A204.1 (cell line): ENCODE results near the gene KRT80.

Source experiments
- FAIRE-seq: peaks from 2 replicates; lab custom pipeline; 2012; peaks lifted over from hg19 to GRCh38; lab: Jason Lieb, UNC

The KRT80 gene

DNA sequence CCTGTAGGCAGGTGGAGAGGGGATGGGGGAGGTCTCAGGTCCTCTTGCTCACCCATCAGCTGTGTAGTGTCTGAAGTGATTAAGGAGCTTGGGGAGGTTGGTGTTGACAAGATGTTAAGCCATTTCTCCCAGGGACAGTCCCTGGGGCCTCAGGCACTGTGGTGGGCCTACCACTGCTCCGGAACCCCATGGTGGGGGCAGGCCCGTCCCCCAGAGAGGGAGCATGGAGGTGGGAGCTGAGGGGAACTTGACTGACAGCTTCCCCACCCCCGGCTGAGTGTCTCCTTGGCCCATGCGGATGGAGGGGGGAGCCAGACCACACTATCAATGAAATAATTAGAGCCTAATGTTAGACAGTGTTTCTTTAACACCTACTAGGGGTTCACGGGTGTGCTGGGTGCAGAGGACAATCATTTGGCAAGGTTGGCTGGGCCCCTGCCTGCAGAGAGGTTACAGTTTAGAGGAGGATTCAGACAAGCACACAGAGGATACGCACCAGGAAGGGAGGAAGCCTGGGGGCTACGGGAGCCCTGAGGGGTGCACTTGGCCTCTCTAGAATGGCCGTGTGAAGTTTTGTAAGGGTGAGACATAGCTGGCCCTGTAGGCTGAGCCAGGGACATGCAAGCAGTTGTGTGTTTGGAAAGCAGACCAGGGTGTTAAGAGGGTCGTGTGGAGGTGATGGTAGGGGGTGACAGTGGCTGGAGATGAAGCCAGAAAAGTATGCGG, 19.3 kb upstream of the KRT80 start:
- FAIRE-seq: no peak

DNA sequence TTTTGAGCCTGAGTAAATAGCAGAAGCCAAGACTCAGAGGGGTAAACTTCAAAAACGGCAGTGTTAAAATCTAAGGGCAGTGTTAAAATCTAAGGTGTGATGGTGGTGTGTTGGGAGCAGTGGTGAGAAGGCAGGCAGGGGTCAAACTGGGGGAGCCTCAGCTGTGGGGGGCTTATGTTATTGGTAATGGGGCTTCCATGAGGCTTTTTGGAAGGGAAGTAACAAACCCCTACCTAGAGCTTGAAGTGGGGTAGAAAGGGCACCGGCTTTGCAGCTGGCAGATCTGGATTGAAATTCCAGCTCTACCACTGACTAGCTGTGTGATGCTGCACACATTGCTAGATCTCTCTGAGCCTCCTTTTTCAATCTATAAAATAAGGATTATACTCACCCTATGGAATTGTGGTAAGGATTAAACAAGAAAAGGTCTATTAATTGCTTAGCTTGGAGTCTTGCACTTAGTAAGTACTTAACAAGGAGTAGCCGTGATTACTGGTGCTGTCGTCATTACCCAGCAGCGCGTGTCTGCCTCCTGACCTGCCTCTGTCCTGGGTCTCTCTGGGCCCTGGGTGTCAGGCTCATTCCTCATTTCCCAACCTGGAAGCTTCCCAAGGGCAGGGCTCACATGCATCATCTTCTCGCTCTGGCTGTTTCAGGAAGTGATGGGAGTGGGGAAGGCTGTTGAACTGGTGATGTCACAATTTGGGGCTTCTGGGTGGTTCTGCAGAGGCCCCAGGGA, 18.5 kb upstream of the KRT80 start:
- no peak for FAIRE-seq

DNA sequence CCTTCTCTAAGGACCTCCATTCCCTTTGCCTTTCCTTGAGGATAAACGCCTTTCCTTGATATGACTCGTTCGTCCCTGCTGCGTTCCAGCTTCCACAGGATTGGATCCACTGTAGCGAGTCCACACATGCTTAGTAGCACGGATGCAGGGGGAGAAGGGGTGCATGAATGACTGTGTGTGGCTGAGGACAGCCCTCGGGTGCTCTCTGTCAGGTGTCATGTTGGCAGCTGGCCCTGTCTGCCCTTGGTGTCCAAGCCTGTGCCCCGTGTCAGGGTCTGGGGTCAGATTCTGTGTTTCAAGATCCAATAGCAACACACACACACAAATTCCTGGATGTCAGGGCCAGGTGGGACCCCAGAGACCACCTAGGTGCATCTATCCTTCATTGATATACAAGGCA, 17.5 kb upstream of the KRT80 start:
- no peak for FAIRE-seq

DNA sequence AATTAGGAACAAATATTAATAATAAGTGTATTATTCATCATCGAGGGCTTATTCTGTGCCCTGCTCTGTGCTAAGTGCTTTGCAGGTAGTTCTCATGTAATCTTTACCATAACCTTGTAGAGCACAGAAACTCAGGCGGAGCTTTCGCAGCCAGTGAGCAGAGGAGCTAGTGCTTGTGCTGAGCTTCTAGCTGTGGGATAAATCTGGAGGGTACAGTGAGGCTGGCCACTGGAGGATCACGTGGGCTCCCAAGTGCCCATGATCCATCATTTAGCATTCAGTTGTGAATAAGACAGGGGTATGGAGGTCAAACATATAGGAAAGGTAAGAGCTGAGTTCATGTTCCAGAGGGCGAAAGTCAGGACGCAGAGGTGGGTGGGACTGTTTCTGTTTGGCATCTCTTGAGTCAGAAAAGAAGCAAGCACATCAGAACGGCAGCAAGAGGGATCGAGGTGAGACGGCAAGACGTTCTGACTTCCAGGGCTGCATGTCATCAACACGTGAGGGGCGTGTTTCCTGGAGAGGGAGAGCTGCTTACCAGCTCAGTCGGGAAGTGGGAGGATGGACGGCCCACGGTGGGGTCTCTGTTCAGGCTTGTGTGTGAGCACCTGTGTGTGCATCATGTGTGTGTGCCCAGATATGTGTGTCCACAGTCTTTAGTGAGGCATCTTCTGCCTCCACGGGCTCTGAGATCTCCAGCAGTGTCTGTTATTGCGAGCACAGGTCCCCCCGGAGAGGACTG, 16.8 kb upstream of the KRT80 start:
- no peak for FAIRE-seq

DNA sequence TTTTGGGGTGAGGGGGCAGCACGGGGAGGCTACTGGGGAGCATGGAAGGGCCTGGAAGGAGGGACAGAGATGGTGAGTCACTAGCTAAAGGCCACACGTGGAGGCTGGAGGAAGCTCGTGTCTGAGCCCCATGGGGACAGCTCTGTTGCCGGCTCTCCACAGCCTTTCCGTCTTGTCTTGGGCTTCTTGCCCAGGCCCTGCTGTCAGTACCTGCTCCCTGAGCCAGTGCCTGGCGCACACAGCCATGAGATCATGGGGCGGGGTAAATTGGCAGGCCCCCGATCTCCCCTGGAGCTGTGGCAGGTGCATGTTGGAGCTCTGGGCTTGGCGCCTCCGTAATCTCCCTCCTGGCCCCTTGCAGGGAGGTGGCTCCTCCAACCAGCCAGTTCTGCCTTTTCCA, 16.1 kb upstream of the KRT80 start:
- no peak for FAIRE-seq

DNA sequence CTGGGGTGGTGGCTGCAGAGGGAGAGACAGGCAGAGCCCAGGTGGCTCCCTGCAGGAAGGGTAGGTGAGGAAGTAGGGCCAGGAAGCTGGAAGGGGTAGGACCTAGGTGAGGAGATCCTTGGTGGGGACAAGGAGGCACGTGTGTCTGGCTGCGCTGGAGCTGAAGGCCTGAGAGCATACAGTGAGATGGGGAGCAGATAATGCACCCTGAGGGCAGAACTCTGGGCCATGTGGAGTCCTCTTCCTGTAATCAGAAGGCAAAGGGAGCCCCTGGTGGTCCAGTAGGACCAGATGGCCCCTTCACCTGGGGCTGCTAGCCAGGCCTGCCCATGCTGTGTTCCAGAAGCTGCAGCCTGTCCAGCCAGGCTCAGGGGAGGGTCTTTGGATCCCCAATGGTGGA, 15.3 kb upstream of the KRT80 start:
- no peak for FAIRE-seq

DNA sequence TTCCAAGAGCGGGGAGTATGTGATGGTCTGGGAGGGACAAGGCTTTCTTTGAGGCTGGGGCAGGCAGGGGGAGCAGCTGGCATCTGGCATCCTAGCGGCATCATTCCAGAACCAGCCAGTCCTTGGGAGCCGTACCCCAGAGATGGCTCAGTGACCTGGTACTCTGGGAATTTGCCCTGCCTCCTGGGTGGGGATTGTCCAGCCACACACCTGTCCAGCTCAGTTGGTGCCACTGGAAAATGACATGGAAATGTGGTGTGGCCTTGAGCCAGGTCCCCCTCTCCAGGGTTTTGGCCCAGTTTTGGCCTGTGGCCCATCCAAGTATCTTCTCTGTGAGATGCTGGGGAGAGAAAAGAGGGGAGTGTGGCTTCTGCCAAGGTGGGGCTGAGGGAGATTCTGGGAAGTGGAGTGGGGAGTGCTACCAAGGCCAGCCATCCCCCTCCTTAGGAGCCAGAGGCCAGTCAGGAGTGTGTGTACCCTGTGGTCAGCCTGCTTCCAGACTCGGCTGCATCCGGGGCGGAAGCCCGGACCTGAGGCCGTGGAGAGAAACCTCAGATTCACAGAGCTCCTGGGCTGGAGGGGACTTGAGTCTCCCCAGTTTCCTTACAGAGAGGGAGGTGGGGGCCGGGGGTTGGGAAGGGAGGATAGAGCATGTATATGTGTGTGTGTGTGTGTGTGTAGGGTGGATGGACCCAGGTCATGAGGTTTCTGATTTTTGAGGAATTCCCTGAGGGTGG, 14.7 kb upstream of the KRT80 start:
- no peak for FAIRE-seq

DNA sequence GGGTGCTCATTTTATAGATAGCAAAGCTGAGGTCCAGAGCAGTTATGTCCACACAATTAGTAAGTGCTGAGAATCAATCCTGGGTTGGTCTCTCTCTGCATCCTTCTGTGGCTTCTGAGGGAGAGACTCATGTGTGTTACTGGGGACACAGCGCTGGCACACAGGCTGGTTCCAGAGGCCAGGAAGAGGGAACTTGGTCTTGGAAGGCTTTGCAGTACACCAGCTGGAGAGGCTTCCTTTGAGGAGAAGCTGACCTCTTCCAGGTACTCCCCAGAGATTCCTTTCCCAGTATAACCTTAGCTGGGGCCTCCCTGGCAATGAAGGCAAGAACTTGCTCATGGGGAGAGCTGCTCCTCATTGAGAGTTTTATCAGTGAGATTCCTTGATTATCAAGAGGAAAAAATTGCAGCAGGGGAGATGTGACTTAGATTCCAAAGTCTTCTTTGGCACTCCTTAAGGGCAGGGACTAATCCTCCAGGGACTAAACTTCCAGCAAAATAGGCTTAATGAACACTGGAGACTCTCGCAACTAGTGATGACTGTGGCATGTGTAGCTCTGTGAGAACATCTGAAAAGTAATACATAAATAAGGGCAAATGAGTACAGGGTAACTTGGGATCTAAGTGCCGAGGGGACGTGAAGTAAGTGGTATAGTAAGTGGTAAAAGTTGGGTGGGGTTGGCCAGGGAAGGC, 13.9 kb upstream of the KRT80 start:
- FAIRE-seq: no peak

DNA sequence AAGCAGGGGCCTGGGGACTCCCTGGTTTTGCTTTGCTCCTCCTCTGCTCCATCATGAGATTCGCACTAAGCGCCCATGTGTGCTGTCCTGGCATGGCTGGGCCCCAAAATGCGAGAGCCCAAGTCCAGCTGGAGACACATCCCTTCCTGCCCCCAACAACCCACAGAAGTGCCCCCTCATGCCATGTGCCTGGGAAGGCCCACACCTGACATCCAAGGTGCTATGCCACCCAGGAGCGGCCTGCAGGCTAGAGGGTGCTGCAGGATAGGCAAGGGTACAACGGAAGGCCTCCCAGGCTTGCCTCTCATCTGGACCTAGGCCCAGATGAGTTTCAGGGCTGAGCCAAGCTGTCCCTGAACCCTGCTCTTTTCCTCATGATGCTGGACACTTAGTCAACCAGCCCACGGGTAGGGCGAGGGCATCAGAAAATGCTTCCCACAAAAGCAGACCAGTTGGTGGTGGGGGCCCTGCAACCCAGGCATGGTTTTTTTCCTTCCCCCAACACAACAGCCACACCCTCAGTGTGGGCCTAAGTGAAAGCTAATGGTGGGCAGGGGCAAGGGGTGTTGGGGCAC, 13.2 kb upstream of the KRT80 start:
- no peak for FAIRE-seq

DNA sequence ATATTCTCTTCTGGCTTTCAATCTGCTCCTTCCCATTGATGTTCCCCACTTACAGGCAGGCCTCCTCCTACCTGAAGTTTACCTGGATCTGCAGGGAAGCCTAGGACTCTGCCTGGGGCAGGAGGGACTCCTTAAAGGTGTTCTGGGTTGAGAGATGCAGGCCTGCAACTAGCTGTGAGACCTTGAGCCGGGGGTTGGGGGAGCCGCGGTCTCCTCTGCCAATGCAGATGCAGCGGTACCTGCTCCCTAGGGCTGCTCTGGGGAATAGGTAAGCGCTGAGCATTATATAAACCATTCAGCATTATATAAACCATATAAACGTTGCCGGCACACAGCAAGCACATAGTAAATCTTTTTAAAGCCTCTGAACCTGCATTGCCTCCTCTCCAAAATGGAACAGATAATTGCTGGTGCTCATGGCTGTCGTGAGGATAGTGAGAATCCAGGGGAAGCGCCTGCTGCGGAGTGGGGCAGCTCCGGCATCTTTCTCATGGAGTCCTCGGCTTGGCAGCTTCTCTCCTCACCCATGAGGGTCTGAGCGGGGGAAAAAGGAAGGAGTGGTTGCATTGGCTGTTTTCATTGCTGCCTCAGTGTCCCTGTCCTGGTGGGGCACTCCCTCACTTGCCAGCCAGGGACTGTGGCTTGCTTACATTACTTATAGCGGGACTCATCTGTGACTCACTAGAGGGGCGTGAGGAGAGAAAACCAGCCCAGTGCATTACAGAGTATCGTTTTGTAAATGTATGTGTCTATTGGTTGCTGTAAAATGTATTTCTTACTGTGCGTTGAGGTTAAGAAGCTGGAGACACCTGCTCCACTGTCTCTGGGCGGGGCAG, 12.5 kb upstream of the KRT80 start:
- FAIRE-seq: no peak

DNA sequence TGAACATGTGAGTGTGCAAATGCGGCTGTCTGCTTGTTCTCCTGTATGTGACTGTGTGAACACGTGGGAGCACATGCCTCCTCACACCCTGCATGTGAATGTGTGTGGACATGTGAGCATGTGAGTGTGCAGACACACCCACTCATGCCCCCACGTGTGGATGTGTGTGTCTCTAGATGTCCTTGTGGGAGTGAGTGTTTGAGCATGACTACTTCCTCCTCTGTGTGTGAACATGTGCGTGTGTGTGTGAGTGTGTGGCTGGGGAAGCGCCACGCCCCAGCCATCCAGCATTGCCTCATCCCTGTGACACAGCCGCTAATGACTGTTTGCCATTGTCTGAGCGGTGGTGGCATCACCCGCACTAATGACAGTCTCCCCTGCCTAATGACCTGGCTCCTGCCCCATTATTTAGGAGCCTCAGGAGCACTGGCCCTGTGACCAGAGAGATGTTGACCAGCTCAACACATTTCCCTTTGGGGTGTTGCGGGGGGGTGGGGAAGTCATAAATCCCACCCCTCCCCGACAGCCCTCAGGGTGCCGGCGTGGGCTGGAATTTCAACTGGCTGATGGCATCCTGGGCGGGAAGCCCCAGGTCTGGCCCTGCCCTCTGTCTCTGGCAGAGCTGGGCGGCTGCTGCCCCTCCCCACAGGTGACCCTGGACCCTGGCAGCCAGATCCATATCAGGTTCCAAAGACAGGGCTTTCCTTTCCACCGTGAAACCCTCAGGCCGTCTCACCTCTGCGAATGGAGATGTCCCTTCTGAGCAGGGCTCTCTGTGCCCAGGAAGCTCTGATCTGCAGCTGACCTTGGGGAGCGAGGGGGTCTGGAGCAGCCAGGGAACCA, 11.5 kb upstream of the KRT80 start:
- no peak for FAIRE-seq

DNA sequence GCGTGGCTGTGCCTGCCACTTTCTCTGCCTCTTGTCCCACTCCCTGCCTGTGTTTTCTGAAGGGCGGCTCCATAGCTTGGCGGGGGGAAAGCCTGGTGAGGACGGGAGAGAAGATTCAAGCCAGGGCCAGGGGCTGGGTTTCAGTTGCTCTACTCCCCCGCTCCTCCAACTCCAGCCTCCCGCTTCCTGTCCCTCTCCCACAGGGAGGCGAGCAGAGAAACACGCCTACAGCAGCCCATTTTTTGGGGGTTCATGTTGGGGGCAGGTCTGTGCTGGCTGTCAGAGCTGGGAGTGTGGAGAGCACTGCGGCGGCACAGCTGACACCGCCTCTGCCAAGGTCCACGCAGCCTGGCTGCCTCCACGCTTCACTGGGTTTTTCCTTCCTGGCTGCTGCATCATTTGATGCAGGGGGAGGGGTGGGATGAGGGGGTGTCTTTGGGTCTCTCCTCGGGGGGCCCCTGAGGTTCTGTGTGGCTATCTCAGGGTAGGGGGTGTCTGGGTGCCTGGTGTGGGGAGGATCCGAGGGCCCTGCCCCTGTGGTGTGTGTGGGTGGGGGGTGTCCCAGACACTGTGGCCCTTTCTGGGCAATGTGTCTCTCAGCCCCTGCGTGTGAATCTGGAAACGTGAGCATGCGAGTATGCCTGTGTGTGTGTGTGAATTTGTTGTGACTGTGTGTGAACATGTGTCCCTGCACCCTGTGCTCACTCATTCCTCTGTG, 10.7 kb upstream of the KRT80 start:
- FAIRE-seq: no peak

DNA sequence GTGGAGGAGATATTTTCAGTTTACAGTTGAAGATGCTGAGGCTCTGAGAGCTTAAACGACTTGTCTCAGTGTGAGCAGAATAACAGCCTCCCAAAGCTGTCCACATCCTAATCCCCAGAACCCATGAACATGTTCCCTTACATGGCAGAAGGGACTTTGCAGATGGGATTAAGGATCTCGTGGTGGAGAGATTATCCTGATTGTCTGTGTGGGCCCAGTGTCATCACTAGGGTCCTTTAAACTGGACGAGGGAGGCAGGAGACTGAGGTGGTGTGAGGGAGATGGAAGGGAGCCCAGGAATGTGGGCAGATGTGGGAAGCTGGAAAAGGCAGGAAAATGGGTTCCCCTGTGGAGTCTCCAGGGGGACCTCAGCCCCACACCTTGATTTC, 9.6 kb upstream of the KRT80 start:
- no peak for FAIRE-seq

DNA sequence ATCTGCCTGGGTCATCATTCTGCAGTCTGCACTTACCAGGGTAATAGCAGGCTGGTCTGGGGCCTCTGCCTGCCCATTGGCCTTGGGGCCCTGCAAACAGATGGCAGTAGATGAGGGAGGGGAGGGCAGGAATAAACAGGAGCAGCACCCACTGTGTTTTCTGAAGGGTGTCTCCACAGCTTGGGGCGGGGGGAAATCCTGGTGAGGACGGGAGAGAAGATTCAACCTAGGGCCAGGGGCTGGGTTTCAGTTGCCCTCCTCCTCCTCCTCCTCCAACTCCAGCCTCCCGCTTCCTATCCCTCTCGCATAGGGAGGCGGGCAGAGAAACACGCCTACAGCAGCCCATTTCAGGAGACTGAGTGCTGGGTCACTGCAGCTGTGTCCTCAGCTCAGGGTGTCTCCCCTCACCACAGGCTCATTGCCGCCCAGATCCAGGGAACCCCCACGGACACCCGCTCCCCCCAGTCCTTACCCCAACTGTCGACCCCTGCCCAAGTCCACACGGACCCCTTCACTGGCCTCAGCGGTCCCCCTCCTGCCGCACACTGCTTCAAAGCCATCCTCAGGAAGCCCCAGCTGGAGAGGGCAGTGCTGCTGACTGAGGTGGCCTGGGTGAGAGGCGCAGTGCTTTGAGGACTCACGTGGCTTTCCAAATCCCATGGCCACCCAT, 9.1 kb upstream of the KRT80 start:
- no peak for FAIRE-seq

DNA sequence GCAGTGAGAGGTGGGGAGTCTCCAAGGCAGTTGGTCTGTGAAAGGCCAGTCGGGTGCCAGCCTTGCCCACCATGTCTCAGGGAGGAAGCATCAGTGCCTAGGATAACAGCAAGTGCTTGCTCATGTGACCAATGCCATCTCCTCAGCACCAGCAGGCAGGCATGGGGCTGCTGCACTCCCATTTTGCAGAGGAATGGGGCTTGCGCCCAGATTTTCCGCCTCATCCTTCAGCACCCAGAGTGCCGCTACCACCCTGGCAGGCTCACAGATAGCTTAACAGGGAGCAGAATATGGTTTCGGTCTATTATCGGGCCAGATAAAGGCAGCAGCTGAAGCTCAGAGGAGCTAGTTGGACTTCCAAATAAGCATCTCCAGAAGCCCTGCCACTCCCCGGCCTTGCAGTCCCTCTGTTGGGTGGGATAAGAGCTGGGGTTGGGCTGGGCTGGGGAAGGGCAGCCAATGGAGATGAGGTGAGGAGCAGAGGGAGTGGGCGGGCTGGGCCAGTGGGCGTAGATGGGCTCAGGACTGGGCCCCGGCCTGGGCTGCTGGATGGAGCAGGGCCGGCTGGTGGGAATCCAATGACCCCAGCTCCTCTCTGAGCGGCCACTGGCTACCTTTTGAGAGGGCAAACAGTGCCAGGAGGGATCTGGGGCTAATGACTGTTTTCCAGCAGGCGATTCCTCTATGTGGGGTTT, 8.4 kb upstream of the KRT80 start:
- no peak for FAIRE-seq

DNA sequence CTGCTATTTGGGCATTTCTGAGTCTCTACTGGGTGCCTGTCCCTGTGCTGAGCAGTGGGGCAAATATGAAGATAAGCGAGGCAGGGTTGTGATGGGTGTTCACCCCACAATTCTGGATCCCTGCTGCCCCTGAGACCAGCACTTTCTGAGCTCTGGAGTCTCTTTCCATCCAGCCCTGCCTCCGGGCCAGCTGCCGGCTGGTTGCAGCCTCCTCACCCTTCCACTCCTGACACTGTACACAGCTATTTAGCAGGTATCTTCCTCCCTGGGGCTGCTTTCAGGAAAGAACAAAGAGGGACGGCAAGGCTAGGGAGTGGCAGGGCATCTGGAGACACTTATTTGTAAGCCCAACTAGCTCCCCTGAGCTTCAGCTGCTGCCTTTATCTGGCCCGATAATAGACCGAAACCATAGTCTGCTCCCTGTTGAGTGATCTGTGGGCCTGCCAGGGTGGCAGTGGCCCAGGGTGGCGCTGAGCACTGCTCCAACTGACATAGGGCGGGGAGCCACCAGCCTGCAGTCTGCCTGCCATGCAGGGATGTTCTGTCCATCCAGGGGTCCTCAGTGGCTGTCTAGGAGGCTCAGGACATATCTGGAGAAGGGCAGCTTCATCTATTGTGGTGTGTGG, 7.6 kb upstream of the KRT80 start:
- no peak for FAIRE-seq

DNA sequence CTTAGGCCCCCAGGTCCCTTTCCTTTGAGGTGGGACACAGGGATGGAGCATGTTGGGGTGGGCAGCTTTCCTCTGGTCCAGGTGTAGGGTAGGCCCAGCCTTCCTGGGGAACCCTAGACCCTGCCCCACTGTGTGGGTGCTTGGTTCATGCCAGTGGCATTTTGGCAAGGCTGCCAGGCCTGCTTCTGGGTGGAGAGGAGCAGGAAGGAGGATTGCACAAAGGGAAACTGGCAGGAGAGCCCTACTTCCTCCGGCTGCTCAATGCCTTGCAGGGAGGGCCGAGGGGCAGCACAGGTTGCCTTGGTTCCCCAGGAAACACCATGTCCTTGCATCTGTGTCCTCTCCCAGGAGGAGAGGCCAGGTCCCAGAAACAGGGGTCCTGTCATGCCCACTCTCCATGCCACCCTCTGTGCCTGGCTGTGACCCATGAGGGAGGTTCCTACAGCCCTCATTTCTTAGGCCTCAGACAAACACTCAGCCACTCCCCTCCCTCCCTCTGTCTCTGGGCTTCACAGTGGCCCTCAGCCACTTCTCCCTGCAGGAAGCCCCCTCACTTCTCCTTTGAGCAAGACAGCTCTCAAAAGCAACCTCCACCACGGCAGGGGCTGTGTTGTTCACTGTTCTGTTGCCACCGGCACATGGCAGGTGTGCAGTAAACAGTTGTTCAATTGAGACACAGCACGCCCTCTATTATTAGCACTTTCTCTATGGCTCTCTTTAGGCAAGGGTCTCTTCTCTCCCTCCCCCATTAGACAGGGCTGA, 6.8 kb upstream of the KRT80 start:
- FAIRE-seq: no peak
